OCI-LY3 (cell line): ENCODE data around the gene AKNAD1.

Source experiments
- H2AFZ ChIP-seq: fragments of 200-600, 300-600 bp; shearing (Covaris generic); 2 replicates; pipeline ENCODE4 v1.6.0; 2014; ENCODE audit warnings: antibody characterized with exemption, low read depth, low read length
- H3K27ac ChIP-seq: fragments of 200-600, 300-600 bp; sonication (generic); 2 replicates; pipeline ENCODE4 v1.5.1; 2014; ENCODE audit warnings: mild to moderate bottlenecking, low read length, moderate library complexity, mixed read lengths
- H3K27me3 ChIP-seq: fragments of 200-600, 300-600 bp; sonication (generic); 2 replicates; pipeline ENCODE4 v1.6.1; 2014; ENCODE audit warnings: low read depth, low read length, mixed read lengths
- H3K36me3 ChIP-seq: fragments of 200-600, 300-600 bp; sonication (generic); replicated peaks from 2 replicates; pipeline ENCODE3; 2014; ENCODE audit warnings: low read depth, low read length, mixed read lengths
- H3K4me1 ChIP-seq: fragments of 300-600, 200-600 bp; sonication (generic); 2 replicates; pipeline ENCODE4 v1.6.1; 2014; ENCODE audit warnings: low read length, mixed read lengths
- H3K4me2 ChIP-seq: fragments of 200-600, 300-600 bp; sonication (generic); 2 replicates; pipeline ENCODE4 v1.6.1; 2014; ENCODE audit warnings: low read length, mixed read lengths
- H3K4me3 ChIP-seq: fragments of 300-600, 200-600 bp; sonication (generic); 2 replicates; pipeline ENCODE4 v1.5.1; 2014; ENCODE audit warnings: antibody characterized with exemption, mild to moderate bottlenecking, low read length, moderate library complexity
- H3K79me2 ChIP-seq: fragments of 300-600, 200-600 bp; shearing (Covaris generic); 2 replicates; pipeline ENCODE4 v1.6.1; 2014; ENCODE audit warnings: mild to moderate bottlenecking, low read length, mixed read lengths
- H3K9ac ChIP-seq: fragments of 300-600, 200-600 bp; shearing (Covaris generic); 2 replicates; pipeline ENCODE4 v1.6.0; 2014; ENCODE audit warnings: mild to moderate bottlenecking, low read length, moderate library complexity
- H3K9me3 ChIP-seq: fragments of 200-600, 300-600 bp; shearing (Covaris generic); 2 replicates; pipeline ENCODE4 v1.6.1; 2014; ENCODE audit warnings: low read length, mixed read lengths; ENCODE audit not compliant: insufficient read depth
- H4K20me1 ChIP-seq: fragments of 200-600, 300-600 bp; sonication (generic); 2 replicates; pipeline ENCODE4 v1.6.1; 2016; ENCODE audit warnings: low read length, mixed read lengths; ENCODE audit not compliant: insufficient read depth
- CTCF ChIP-seq: fragments of 200-600, 300-600 bp; sonication (generic); IDR thresholded peaks from 2 replicates; pipeline ENCODE4 v1.5.1; 2014; ENCODE audit warnings: antibody characterized with exemption, low read length, low read depth
- EZH2phosphoT487 ChIP-seq: fragments of 200-600 bp; shearing (Covaris generic); IDR thresholded peaks from 2 replicates; pipeline ENCODE4 v1.6.1; 2018; ENCODE audit warnings: antibody characterized with exemption, mixed run types, low read depth

Gene AKNAD1

DNA sequence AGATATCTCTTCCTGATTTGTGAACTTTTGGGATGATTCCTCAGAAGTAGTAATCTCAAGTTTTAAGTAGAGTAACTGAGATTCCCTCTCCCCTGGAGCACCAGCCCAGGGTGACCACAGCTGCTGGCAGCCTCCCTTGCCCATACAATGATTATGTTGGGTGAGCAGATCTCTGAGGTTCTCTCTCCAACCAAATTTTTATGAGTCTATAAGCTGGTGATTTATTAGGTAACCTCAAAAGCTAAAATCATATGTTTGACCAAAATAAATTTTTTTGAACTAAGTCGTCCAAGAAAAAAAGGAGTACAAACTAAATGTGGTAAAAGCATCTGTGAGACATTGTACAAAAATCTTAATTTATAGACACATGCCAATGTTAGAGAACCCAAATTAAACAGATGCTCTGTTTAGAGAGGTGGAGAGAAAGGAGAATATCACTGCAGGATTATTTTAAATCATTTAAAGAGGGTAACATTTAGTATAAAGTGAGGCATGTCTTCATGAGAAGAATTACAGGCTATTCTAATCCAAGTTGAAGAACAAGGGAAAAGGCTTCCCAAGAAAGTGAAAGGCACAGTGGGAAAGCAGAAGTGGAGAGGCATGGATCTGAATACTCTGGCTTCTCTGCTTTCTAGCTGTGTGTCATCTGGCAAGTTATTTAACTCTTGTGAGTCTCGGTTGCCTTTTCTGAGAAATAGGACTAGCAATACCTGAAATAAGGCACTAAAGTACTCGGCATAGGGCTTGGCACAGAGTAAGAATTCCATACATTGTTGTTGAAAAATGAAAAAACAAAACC, 2.5 kb downstream of the AKNAD1 start:
- Histone ChIP-seq H3K27me3 (peaks cover 3% of the 10 kb centered on the region; the same call in 1 of the 2 replicates), H3K9ac (no peak overlapping the region), H3K4me3 (no peak overlapping the region), H3K36me3 (no peaks in the 10 kb centered on the region), H3K4me1 (no peaks in the 10 kb centered on the region), H3K27ac (no peak overlapping the region), H3K4me2 (no peak overlapping the region), H2AFZ (no peak overlapping the region), H3K79me2 (no peaks in the 10 kb centered on the region), H3K9me3 (no peaks in the 10 kb centered on the region), H4K20me1 (no peaks in the 10 kb centered on the region)
- TF ChIP-seq EZH2phosphoT487 (no peak), CTCF (no peak)

DNA sequence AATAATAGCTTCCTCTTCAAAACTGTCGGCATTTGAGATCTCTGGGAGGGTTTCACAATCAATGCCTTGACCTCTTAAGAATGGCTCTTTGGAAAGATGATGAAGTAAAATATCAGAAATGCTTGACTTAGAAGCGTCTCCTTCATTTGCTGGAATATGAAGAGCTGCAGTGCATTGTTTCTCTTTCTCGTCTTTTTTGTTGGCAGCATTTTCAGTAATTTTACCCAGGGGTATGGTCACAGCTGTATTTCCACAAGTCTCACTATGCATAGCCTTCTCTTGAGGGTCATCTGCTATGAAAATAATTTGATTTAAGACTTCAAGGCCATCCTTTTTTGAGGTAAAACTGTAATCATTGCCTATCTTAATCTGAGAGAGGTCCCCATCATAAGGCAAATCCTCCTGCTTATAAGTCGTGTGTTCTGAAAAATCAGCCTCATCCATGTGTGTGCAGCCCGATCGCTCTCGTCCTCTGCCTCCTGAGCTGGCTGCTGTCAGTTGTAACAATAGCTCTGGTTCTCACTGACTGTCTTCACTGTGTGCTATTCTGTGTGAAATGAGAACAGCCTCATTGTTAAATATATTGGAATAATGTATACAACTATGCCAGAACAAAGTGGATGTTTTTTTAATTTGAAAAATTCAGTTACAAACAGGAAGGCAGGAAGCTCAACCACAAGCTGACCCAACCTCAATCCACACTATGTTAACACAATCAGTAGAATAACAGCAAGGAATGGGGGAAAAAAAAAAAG, 4.5 kb downstream of the AKNAD1 start:
- H2AFZ ChIP-seq, result no peak overlapping the region
- no peak overlapping the region for H3K9ac ChIP-seq

GRCh38 chr1:108851567-108851966, 5.3 kb downstream of the AKNAD1 start:
- H3K4me2 ChIP-seq, result no peak overlapping the region
- H4K20me1 ChIP-seq, result no peaks in the 10 kb centered on the region
- no peaks in the 10 kb centered on the region for H3K36me3 ChIP-seq
- no peak overlapping the region for H3K4me3 ChIP-seq
- no peaks in the 10 kb centered on the region for H3K27me3 ChIP-seq
- H3K4me1 ChIP-seq, result no peaks in the 10 kb centered on the region
- no peaks in the 10 kb centered on the region for H3K79me2 ChIP-seq
- TF ChIP-seq CTCF, result no peak
- TF ChIP-seq EZH2phosphoT487, result no peak
- no peak overlapping the region for H2AFZ ChIP-seq
- no peaks in the 10 kb centered on the region for H3K9me3 ChIP-seq
- no peak overlapping the region for H3K27ac ChIP-seq
- no peak overlapping the region for H3K9ac ChIP-seq

More for the DNA sequence above, 4.5 kb downstream of the AKNAD1 start:
- H3K27ac ChIP-seq, result no peak overlapping the region
- no peak for TF ChIP-seq EZH2phosphoT487
- no peak for TF ChIP-seq CTCF
- H3K36me3 ChIP-seq, result no peaks in the 10 kb centered on the region
- no peaks in the 10 kb centered on the region for H3K9me3 ChIP-seq
- no peak overlapping the region for H3K4me3 ChIP-seq
- no peaks in the 10 kb centered on the region for H3K27me3 ChIP-seq
- H4K20me1 ChIP-seq, result no peaks in the 10 kb centered on the region
- H3K4me2 ChIP-seq, result no peak overlapping the region
- H3K79me2 ChIP-seq, result no peaks in the 10 kb centered on the region
- H3K4me1 ChIP-seq, result no peaks in the 10 kb centered on the region

- Histone ChIP-seq H3K9ac (no peak overlapping the region), H4K20me1 (no peaks in the 10 kb centered on the region), H3K4me2 (no peak overlapping the region), H2AFZ (no peak overlapping the region), H3K36me3 (no peaks in the 10 kb centered on the region), H3K79me2 (no peaks in the 10 kb centered on the region), H3K4me1 (no peaks in the 10 kb centered on the region), H3K27me3 (no peaks in the 10 kb centered on the region), H3K4me3 (no peak overlapping the region), H3K9me3 (no peaks in the 10 kb centered on the region), H3K27ac (no peak overlapping the region)
- TF ChIP-seq CTCF (no peak), EZH2phosphoT487 (no peak)
These were observed 6.0 kb downstream of the AKNAD1 start for GRCh38 chr1:108850929-108851328.
